RWPE2 (cell line): Measurements from ENCODE around the gene GRIP1.

ENCODE experiments used
- ATAC-seq: fragments of 200-7000 bp; cut with Tn5 transposase; 3 replicates; pipeline ENCODE4 v1.9.1; 2021; ENCODE audit warnings: low read depth
- DNase-seq: peaks from one replicate; pipeline ENCODE4 v3.0.0-alpha.2; 2020; ENCODE audit warnings: low spot score
- H3K27ac ChIP-seq: fragments of 450-650 bp; 2 replicates; pipeline ENCODE4 v1.5.1; 2017; ENCODE audit warnings: mild to moderate bottlenecking; ENCODE audit not compliant: poor library complexity, severe bottlenecking
- H3K27me3 ChIP-seq: fragments of 250-450 bp; sonication (Bioruptor Pico); 2 replicates; pipeline ENCODE4 v1.5.1; 2021; ENCODE audit warnings: mild to moderate bottlenecking, moderate library complexity; ENCODE audit not compliant: insufficient read depth, poor library complexity, severe bottlenecking
- H3K36me3 ChIP-seq: fragments of 250-450 bp; sonication (Bioruptor Pico); 2 replicates; pipeline ENCODE4 v1.5.1; 2020; ENCODE audit warnings: low read depth, mild to moderate bottlenecking, moderate library complexity
- H3K4me1 ChIP-seq: fragments of 250-450 bp; sonication (Bioruptor Pico); 2 replicates; pipeline ENCODE4 v1.5.1; 2021; ENCODE audit warnings: mild to moderate bottlenecking, moderate library complexity; ENCODE audit not compliant: insufficient read depth, poor library complexity, severe bottlenecking
- H3K4me3 ChIP-seq: fragments of 250-450 bp; sonication (Bioruptor Pico); 2 replicates; pipeline ENCODE4 v1.5.1; 2021; ENCODE audit warnings: mild to moderate bottlenecking, moderate library complexity; ENCODE audit not compliant: severe bottlenecking
- H3K9me3 ChIP-seq: fragments of 250-450 bp; sonication (Bioruptor Pico); 2 replicates; pipeline ENCODE4 v1.5.1; 2021; ENCODE audit warnings: mild to moderate bottlenecking, moderate library complexity; ENCODE audit not compliant: severe bottlenecking
- CTCF ChIP-seq: fragments of 450-650 bp; IDR thresholded peaks from one replicate; pipeline ENCODE4 v1.5.1; 2017; ENCODE audit warnings: mild to moderate bottlenecking, moderate library complexity; ENCODE audit not compliant: poor library complexity, severe bottlenecking

The GRIP1 gene

GRCh38 chr12:66669541-66669940, 9.3 kb downstream of the GRIP1 start:
- no peak for ATAC-seq
- TF ChIP-seq CTCF, result no peak
- no peaks in the 10 kb centered on the region for H3K27me3 ChIP-seq
- no peak overlapping the region for H3K4me3 ChIP-seq
- H3K4me1 ChIP-seq, result no peaks in the 10 kb centered on the region
- no peak overlapping the region for H3K27ac ChIP-seq
- DNase-seq, result no peak
- H3K36me3 ChIP-seq, result no peaks in the 10 kb centered on the region
- no peaks in the 10 kb centered on the region for H3K9me3 ChIP-seq

- Histone ChIP-seq H3K36me3 (no peaks in the 10 kb centered on the region), H3K4me3 (no peak overlapping the region), H3K4me1 (no peaks in the 10 kb centered on the region), H3K27me3 (no peaks in the 10 kb centered on the region), H3K9me3 (no peaks in the 10 kb centered on the region), H3K27ac (no peak overlapping the region)
- ATAC-seq, result no peak
- DNase-seq, result no peak
- TF ChIP-seq CTCF, result no peak
Observed at GRCh38 chr12:66668311-66668710, 10.6 kb downstream of the GRIP1 start.

GRCh38 chr12:66667906-66668305, 11.0 kb downstream of the GRIP1 start:
- no peak for TF ChIP-seq CTCF
- H3K27me3 ChIP-seq, result no peaks in the 10 kb centered on the region
- no peak overlapping the region for H3K27ac ChIP-seq
- peaks cover 3% of the 10 kb centered on the region for H3K4me1 ChIP-seq
- H3K9me3 ChIP-seq, result no peaks in the 10 kb centered on the region
- no peaks in the 10 kb centered on the region for H3K36me3 ChIP-seq
- no peak for ATAC-seq
- no peak for DNase-seq
- H3K4me3 ChIP-seq, result no peak overlapping the region

- no peak for DNase-seq
- H3K9me3 ChIP-seq, result no peaks in the 10 kb centered on the region
- H3K36me3 ChIP-seq, result no peaks in the 10 kb centered on the region
- no peak overlapping the region for H3K4me3 ChIP-seq
- H3K4me1 ChIP-seq, result peaks cover 17% of the 10 kb centered on the region
- no peak for TF ChIP-seq CTCF
- no peaks in the 10 kb centered on the region for H3K27me3 ChIP-seq
- H3K27ac ChIP-seq, result no peak overlapping the region
- no peak for ATAC-seq
Observed at GRCh38 chr12:66666481-66666880, 12.4 kb downstream of the GRIP1 start.

- DNase-seq (no peak), ATAC-seq (no peak)
- TF ChIP-seq CTCF, result no peak
- no peaks in the 10 kb centered on the region for H3K27me3 ChIP-seq
- no peak overlapping the region for H3K27ac ChIP-seq
- H3K9me3 ChIP-seq, result no peaks in the 10 kb centered on the region
- no peak overlapping the region for H3K4me3 ChIP-seq
- H3K4me1 ChIP-seq, result peaks cover 17% of the 10 kb centered on the region
- no peaks in the 10 kb centered on the region for H3K36me3 ChIP-seq
Observed at GRCh38 chr12:66665435-66665985, 13.4 kb downstream of the GRIP1 start.
